WTC11 (cell line): ENCODE results near the gene LCNL1. TPM values are rescaled to one million over a fixed set of nuclear protein-coding genes. Genes with fewer than 3 reads are reported as not detected.

Experiments used
- total RNA-seq: library from RNA; stranded (reverse); gene quantifications from 3 replicates; pipeline ENCODE4 v1.2.3, GENCODE V29; 2021

LCNL1 gene
- total RNA-seq, 1 experiment from 2014 or later = 0.50 TPM

Other genes with a start within 250 kb of the LCNL1 start
- 2.4 to 3.7 TPM (median 3.3 TPM) in 3 replicates for gene LCN10, start 240.1 kb upstream of the LCNL1 start, total RNA-seq
- not detected in 3 replicates for gene LCN6, start 234.5 kb upstream of the LCNL1 start, total RNA-seq
- gene LCN8, start 224.8 kb upstream of the LCNL1 start, total RNA-seq = 0.21 TPM in 1 of 3 replicates, not detected in the others
- 0.52 to 1.0 TPM (median 0.96 TPM) in 3 replicates for gene LCN15, start 218.5 kb upstream of the LCNL1 start, total RNA-seq
- 72.0 to 86.7 TPM (median 86.1 TPM) in 3 replicates for gene TMEM141, start 191.6 kb upstream of the LCNL1 start, total RNA-seq
- gene CCDC183, start 186.7 kb upstream of the LCNL1 start, total RNA-seq = 1.7 to 2.1 TPM (median 2.0 TPM) in 3 replicates
- 134 to 171 TPM (median 139 TPM) in 3 replicates for gene RABL6, start 175.0 kb upstream of the LCNL1 start, total RNA-seq
- gene AJM1, start 140.5 kb upstream of the LCNL1 start, total RNA-seq = 1.6 to 1.7 TPM (median 1.6 TPM) in 3 replicates
- gene PHPT1, start 133.6 kb upstream of the LCNL1 start, total RNA-seq = 138 to 176 TPM (median 173 TPM) in 3 replicates
- 6.7 to 12.1 TPM (median 10.9 TPM) in 3 replicates for gene MAMDC4, start 130.6 kb upstream of the LCNL1 start, total RNA-seq
- gene EDF1, start 116.7 kb upstream of the LCNL1 start, total RNA-seq = 312 to 334 TPM (median 328 TPM) in 3 replicates
- 55.0 to 62.5 TPM (median 61.3 TPM) in 3 replicates for gene TRAF2, start 96.5 kb upstream of the LCNL1 start, total RNA-seq
- gene FBXW5, start 38.3 kb upstream of the LCNL1 start, total RNA-seq = 58.2 to 70.5 TPM (median 63.9 TPM) in 3 replicates
- gene C8G, start 37.8 kb upstream of the LCNL1 start, total RNA-seq = 0.85 to 1.7 TPM (median 1.5 TPM) in 3 replicates
- 1.9 to 4.7 TPM (median 3.4 TPM) in 3 replicates for gene LCN12, start 30.7 kb upstream of the LCNL1 start, total RNA-seq
- 2.2 to 4.0 TPM (median 2.9 TPM) in 3 replicates for gene PTGDS, start 5.5 kb upstream of the LCNL1 start, total RNA-seq
- gene PAXX, start 9.4 kb downstream of the LCNL1 start, total RNA-seq = 44.1 to 45.3 TPM (median 44.6 TPM) in 3 replicates
- 0.31 to 0.41 TPM in 2 of 3 replicates, not detected in the other for gene CLIC3, start 13.6 kb downstream of the LCNL1 start, total RNA-seq
- 19.2 to 28.3 TPM (median 25.9 TPM) in 3 replicates for gene ABCA2, start 45.2 kb downstream of the LCNL1 start, total RNA-seq
- not detected in 3 replicates for gene FUT7, start 49.1 kb downstream of the LCNL1 start, total RNA-seq
- 64.3 to 68.8 TPM (median 64.5 TPM) in 3 replicates for gene NPDC1, start 63.2 kb downstream of the LCNL1 start, total RNA-seq
- 8.3 to 9.6 TPM (median 9.2 TPM) in 3 replicates for gene ENTPD2, start 71.1 kb downstream of the LCNL1 start, total RNA-seq
- 52.0 to 67.0 TPM (median 53.6 TPM) in 3 replicates for gene SAPCD2, start 87.6 kb downstream of the LCNL1 start, total RNA-seq
- 12.1 to 17.7 TPM (median 14.3 TPM) in 3 replicates for gene UAP1L1, start 94.5 kb downstream of the LCNL1 start, total RNA-seq
- gene MAN1B1, start 104.0 kb downstream of the LCNL1 start, total RNA-seq = 44.9 to 57.1 TPM (median 47.1 TPM) in 3 replicates
- gene DPP7, start 131.7 kb downstream of the LCNL1 start, total RNA-seq = 38.9 to 43.7 TPM (median 42.1 TPM) in 3 replicates
- gene GRIN1, start 156.2 kb downstream of the LCNL1 start, total RNA-seq = 4.0 to 6.6 TPM (median 4.1 TPM) in 3 replicates
- gene LRRC26, start 187.1 kb downstream of the LCNL1 start, total RNA-seq = 1.1 to 2.2 TPM (median 2.1 TPM) in 3 replicates
- gene TMEM210, start 189.1 kb downstream of the LCNL1 start, total RNA-seq = not detected in 3 replicates
- 61.0 to 80.9 TPM (median 61.2 TPM) in 3 replicates for gene ANAPC2, start 205.6 kb downstream of the LCNL1 start, total RNA-seq
- gene SSNA1, start 205.7 kb downstream of the LCNL1 start, total RNA-seq = 102 to 105 TPM (median 103 TPM) in 3 replicates
- 33.4 to 43.1 TPM (median 38.1 TPM) in 3 replicates for gene TPRN, start 217.7 kb downstream of the LCNL1 start, total RNA-seq
- gene TMEM203, start 222.7 kb downstream of the LCNL1 start, total RNA-seq = 46.7 to 50.6 TPM (median 47.4 TPM) in 3 replicates
- gene NDOR1, start 222.7 kb downstream of the LCNL1 start, total RNA-seq = 40.3 to 49.0 TPM (median 43.2 TPM) in 3 replicates
- gene RNF208, start 239.2 kb downstream of the LCNL1 start, total RNA-seq = 13.3 to 14.8 TPM (median 14.3 TPM) in 3 replicates
- 2.8 to 3.5 TPM (median 2.9 TPM) in 3 replicates for gene CYSRT1, start 242.2 kb downstream of the LCNL1 start, total RNA-seq
- 0.32 to 0.59 TPM (median 0.41 TPM) in 3 replicates for gene RNF224, start 244.5 kb downstream of the LCNL1 start, total RNA-seq
- 0.13 to 0.23 TPM (median 0.14 TPM) in 3 replicates for gene SLC34A3, start 247.9 kb downstream of the LCNL1 start, total RNA-seq